ENCODE data around the gene PHEX. TPM values are rescaled to one million over a fixed set of nuclear protein-coding genes. Genes with fewer than 3 reads are reported as not detected.

Gene PHEX
- polyA plus RNA-seq, 1 donor from 2014 or later: 0.59 TPM

DNA sequence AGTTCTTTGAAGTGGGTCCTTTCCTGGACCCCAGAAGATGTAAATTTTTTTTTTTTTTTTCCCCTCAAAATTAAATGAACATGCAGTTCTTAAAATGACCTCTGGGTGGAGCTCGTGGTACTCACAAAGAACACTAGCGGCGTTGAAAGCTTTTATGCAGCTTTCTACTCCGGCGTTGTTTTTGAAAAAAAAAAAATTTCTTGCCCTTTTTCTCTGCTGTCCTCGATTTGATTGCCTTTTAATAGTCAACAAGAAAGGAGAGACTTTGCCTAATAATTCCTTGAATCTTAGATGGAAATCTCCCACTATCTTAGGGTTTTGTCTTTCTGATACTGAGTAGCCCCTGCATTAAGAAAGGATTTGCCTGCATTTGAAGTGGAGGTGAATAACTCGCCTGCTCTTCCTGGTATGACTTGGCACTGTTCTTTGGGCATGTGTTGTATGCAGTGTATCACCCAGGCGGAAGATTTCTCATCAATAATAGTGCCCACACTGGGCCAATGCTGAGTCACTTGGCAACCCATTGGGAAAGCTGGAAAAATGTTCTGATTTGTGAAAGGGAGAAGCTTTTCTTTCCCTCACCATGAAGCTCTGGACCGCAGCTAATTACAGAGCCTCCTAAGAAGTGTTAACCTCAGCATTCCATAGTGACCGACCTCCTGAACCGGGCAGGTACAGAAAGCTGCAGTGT lies 104.0 kb downstream of the PHEX start:
- Histone ChIP-seq H2AFZ (ENCODE audit: low read depth, low read length) (no peak overlapping the region), H3K36me3 (ENCODE audit: insufficient read depth, low read length) (no peaks in the 10 kb centered on the region), H3K4me3 (ENCODE audit: low read length) (no peak overlapping the region), H3K79me2 (replicated peaks; ENCODE audit: insufficient read depth, low read length) (no peaks in the 10 kb centered on the region), H3F3A (ENCODE audit: insufficient read depth, low read length, poor library complexity, severe bottlenecking) (no peaks in the 10 kb centered on the region), H3K9me3 (ENCODE audit: low read length) (no peaks in the 10 kb centered on the region), H3K27ac (ENCODE audit: low read length) (peak overlapping the region; percentile 68), H4K20me1 (ENCODE audit: insufficient read depth) (no peaks in the 10 kb centered on the region), H3K9ac (ENCODE audit: low read length) (peak overlapping the region; percentile 27), H3K4me2 (ENCODE audit: low read length) (no peak overlapping the region), H3K9me2 (ENCODE audit: insufficient read depth, low read length) (no peaks in the 10 kb centered on the region), H3K27me3 (ENCODE audit: insufficient read depth, low read depth, low read length) (no peaks in the 10 kb centered on the region)
- TF ChIP-seq EZH2 (IDR thresholded peaks at IDR 0.05; ENCODE audit: borderline replicate concordance, insufficient read depth, low read length, poor library complexity, severe bottlenecking) (no peak), MXI1 (conservative IDR thresholded peaks at IDR 0.05; ENCODE audit: poor library complexity, severe bottlenecking) (no peak), RAD21 (conservative IDR thresholded peaks at IDR 0.05) (peak; percentile 84), SMC3 (conservative IDR thresholded peaks at IDR 0.05; ENCODE audit: poor library complexity) (peak; percentile 81), EP300 (conservative IDR thresholded peaks at IDR 0.05; ENCODE audit: poor library complexity, severe bottlenecking) (no peak), TAF1 (IDR thresholded peaks at IDR 0.05; ENCODE audit: low read depth) (no peak), POLR2AphosphoS5 (IDR thresholded peaks at IDR 0.05) (no peak)
- TF ChIP-seq, protein P1, sequence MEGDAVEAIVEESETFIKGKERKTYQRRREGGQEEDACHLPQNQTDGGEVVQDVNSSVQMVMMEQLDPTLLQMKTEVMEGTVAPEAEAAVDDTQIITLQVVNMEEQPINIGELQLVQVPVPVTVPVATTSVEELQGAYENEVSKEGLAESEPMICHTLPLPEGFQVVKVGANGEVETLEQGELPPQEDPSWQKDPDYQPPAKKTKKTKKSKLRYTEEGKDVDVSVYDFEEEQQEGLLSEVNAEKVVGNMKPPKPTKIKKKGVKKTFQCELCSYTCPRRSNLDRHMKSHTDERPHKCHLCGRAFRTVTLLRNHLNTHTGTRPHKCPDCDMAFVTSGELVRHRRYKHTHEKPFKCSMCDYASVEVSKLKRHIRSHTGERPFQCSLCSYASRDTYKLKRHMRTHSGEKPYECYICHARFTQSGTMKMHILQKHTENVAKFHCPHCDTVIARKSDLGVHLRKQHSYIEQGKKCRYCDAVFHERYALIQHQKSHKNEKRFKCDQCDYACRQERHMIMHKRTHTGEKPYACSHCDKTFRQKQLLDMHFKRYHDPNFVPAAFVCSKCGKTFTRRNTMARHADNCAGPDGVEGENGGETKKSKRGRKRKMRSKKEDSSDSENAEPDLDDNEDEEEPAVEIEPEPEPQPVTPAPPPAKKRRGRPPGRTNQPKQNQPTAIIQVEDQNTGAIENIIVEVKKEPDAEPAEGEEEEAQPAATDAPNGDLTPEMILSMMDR (IDR thresholded peaks at IDR 0.05; ENCODE audit: poor library complexity, severe bottlenecking): peak; percentile 75
- TF ChIP-seq, protein P2, sequence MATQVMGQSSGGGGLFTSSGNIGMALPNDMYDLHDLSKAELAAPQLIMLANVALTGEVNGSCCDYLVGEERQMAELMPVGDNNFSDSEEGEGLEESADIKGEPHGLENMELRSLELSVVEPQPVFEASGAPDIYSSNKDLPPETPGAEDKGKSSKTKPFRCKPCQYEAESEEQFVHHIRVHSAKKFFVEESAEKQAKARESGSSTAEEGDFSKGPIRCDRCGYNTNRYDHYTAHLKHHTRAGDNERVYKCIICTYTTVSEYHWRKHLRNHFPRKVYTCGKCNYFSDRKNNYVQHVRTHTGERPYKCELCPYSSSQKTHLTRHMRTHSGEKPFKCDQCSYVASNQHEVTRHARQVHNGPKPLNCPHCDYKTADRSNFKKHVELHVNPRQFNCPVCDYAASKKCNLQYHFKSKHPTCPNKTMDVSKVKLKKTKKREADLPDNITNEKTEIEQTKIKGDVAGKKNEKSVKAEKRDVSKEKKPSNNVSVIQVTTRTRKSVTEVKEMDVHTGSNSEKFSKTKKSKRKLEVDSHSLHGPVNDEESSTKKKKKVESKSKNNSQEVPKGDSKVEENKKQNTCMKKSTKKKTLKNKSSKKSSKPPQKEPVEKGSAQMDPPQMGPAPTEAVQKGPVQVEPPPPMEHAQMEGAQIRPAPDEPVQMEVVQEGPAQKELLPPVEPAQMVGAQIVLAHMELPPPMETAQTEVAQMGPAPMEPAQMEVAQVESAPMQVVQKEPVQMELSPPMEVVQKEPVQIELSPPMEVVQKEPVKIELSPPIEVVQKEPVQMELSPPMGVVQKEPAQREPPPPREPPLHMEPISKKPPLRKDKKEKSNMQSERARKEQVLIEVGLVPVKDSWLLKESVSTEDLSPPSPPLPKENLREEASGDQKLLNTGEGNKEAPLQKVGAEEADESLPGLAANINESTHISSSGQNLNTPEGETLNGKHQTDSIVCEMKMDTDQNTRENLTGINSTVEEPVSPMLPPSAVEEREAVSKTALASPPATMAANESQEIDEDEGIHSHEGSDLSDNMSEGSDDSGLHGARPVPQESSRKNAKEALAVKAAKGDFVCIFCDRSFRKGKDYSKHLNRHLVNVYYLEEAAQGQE (IDR thresholded peaks at IDR 0.05; ENCODE audit: borderline replicate concordance): no peak

DNA sequence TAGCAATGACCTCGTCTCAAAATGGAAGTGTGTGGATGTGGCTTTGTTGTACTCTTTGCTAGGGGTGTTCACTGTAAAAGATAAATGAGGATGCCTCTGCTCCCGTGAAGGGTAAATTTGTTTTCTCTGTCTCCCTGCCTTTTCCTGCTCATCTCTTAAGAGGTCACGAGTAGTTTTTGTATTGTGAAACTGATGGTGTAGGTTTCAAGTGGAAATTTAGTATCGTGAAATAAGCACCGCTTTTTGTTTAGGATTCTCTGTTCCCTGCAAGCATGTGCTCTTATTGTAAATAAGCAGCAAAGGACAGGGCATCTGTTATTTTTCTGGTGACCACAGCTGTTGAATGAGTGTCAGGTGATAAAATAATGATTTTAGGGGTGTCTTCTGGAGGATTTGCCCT lies 104.6 kb downstream of the PHEX start:
- H3F3A ChIP-seq (ENCODE audit: insufficient read depth, low read length, poor library complexity, severe bottlenecking): no peaks in the 10 kb centered on the region
- no peaks in the 10 kb centered on the region for H3K36me3 ChIP-seq (ENCODE audit: insufficient read depth, low read length)
- no peaks in the 10 kb centered on the region for H3K9me2 ChIP-seq (ENCODE audit: insufficient read depth, low read length)
- no peaks in the 10 kb centered on the region for H3K27me3 ChIP-seq (ENCODE audit: insufficient read depth, low read depth, low read length)
- H3K9me3 ChIP-seq (ENCODE audit: low read length): no peaks in the 10 kb centered on the region
- peak overlapping the region; percentile 68 for H3K27ac ChIP-seq (ENCODE audit: low read length)
- H3K4me3 ChIP-seq (ENCODE audit: low read length): no peak overlapping the region
- no peak overlapping the region for H2AFZ ChIP-seq (ENCODE audit: low read depth, low read length)
- H3K9ac ChIP-seq (ENCODE audit: low read length): peak overlapping the region; percentile 27
- TF ChIP-seq TAF1 (IDR thresholded peaks at IDR 0.05; ENCODE audit: low read depth): no peak
- no peak for TF ChIP-seq RAD21 (conservative IDR thresholded peaks at IDR 0.05)
- TF ChIP-seq POLR2AphosphoS5 (IDR thresholded peaks at IDR 0.05): no peak
- TF ChIP-seq SMC3 (conservative IDR thresholded peaks at IDR 0.05; ENCODE audit: poor library complexity): no peak
- no peak for TF ChIP-seq EP300 (conservative IDR thresholded peaks at IDR 0.05; ENCODE audit: poor library complexity, severe bottlenecking)
- TF ChIP-seq, protein P1 (IDR thresholded peaks at IDR 0.05; ENCODE audit: poor library complexity, severe bottlenecking): no peak
- TF ChIP-seq, protein P2 (IDR thresholded peaks at IDR 0.05; ENCODE audit: borderline replicate concordance): no peak
- no peak for TF ChIP-seq EZH2 (IDR thresholded peaks at IDR 0.05; ENCODE audit: borderline replicate concordance, insufficient read depth, low read length, poor library complexity, severe bottlenecking)
- TF ChIP-seq MXI1 (conservative IDR thresholded peaks at IDR 0.05; ENCODE audit: poor library complexity, severe bottlenecking): no peak
- H4K20me1 ChIP-seq (ENCODE audit: insufficient read depth): no peaks in the 10 kb centered on the region
- H3K79me2 ChIP-seq (replicated peaks; ENCODE audit: insufficient read depth, low read length): no peaks in the 10 kb centered on the region
- H3K4me2 ChIP-seq (ENCODE audit: low read length): no peak overlapping the region
